Osteocyte (in vitro differentiated cells): ENCODE results near the gene TPR. TPM values are rescaled to one million over a fixed set of nuclear protein-coding genes. Genes with fewer than 3 reads are reported as not detected.

Source experiments
- DNase-seq: peaks from one replicate; pipeline ENCODE4 v3.0.0; 2021; ENCODE audit warnings: mixed read lengths; ENCODE audit not compliant: unreplicated experiment; ENCODE audit errors: extremely low spot score
- H3K27ac Mint-ChIP-seq: one replicate; pipeline ENCODE4 v1.8.0; 2021; ENCODE audit warnings: mild to moderate bottlenecking, mixed read lengths; ENCODE audit not compliant: unreplicated experiment
- H3K27me3 Mint-ChIP-seq: one replicate; pipeline ENCODE4 v1.8.0; 2021; ENCODE audit warnings: mixed read lengths; ENCODE audit not compliant: unreplicated experiment
- H3K36me3 Mint-ChIP-seq: one replicate; pipeline ENCODE4 v1.8.0; 2021; ENCODE audit warnings: mixed read lengths; ENCODE audit not compliant: unreplicated experiment
- H3K4me1 Mint-ChIP-seq: one replicate; pipeline ENCODE4 v1.8.0; 2021; ENCODE audit warnings: mixed read lengths; ENCODE audit not compliant: unreplicated experiment
- H3K4me3 Mint-ChIP-seq: one replicate; pipeline ENCODE4 v1.8.0; 2021; ENCODE audit warnings: mild to moderate bottlenecking, moderate library complexity, mixed read lengths; ENCODE audit not compliant: unreplicated experiment
- H3K9me3 Mint-ChIP-seq: one replicate; pipeline ENCODE4 v1.8.0; 2021; ENCODE audit warnings: mixed read lengths; ENCODE audit not compliant: unreplicated experiment
- total RNA-seq: library from RNA; stranded (reverse); gene quantifications from 2 replicates; pipeline ENCODE4 v1.2.1, GENCODE V29; 2021
- TF ChIP-seq, protein P1 (sequence below): fragments of 200-600 bp; sonication (generic); IDR thresholded peaks from 2 replicates; pipeline ENCODE4 v1.5.0; 2021; ENCODE audit warnings: antibody characterized with exemption, mild to moderate bottlenecking, moderate library complexity

TPR gene
- total RNA-seq, 1 donor from 2014 or later: 116 TPM

DNA sequence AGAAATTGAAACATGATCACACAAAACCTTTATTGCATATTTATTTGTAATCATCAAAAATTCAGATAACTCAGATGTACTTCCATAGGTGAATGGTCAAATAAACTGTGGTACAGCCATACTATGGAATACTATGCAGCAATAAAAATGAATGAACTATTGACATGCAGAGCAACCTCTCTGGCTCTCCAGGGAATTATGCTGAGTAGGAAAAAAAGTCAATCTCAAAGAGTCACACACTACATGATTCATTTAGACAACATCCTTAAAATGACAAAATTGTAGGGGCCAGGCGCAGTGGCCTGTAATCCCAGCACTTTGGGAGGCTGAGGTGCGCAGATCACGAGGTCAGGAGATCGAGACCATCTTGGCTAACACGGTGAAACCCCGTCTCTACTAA lies 104.0 kb downstream of the TPR start:
- TF ChIP-seq, protein P1, sequence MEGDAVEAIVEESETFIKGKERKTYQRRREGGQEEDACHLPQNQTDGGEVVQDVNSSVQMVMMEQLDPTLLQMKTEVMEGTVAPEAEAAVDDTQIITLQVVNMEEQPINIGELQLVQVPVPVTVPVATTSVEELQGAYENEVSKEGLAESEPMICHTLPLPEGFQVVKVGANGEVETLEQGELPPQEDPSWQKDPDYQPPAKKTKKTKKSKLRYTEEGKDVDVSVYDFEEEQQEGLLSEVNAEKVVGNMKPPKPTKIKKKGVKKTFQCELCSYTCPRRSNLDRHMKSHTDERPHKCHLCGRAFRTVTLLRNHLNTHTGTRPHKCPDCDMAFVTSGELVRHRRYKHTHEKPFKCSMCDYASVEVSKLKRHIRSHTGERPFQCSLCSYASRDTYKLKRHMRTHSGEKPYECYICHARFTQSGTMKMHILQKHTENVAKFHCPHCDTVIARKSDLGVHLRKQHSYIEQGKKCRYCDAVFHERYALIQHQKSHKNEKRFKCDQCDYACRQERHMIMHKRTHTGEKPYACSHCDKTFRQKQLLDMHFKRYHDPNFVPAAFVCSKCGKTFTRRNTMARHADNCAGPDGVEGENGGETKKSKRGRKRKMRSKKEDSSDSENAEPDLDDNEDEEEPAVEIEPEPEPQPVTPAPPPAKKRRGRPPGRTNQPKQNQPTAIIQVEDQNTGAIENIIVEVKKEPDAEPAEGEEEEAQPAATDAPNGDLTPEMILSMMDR: no peak
- H3K27ac Mint-ChIP-seq: no peak overlapping the region
- H3K4me3 Mint-ChIP-seq: no peak overlapping the region
- no peaks in the 10 kb centered on the region for H3K36me3 Mint-ChIP-seq
- no peak for DNase-seq
- H3K27me3 Mint-ChIP-seq: no peaks in the 10 kb centered on the region
- H3K9me3 Mint-ChIP-seq: peaks cover 5% of the 10 kb centered on the region
- no peaks in the 10 kb centered on the region for H3K4me1 Mint-ChIP-seq

Other genes with a start within 250 kb of the TPR start
- 0.13 TPM in 2 replicates for gene PRG4, start 79.0 kb downstream of the TPR start, total RNA-seq
- gene ODR4, start 585 bp upstream of the TPR start, total RNA-seq: 17.0 and 19.5 TPM in 2 replicates
- not detected in 2 replicates for gene PDC, start 85.9 kb upstream of the TPR start, total RNA-seq